HPDE6-E6E7 (cell line): ENCODE data around the gene VPS54.
"Not testable (repeated sequence)": the region's sequence is repeated elsewhere in the genome, so short reads cannot be mapped to it uniquely, and the experiment has no call there.

ENCODE experiments used
- DNase-seq: peaks from one replicate; pipeline ENCODE4 v3.0.0; 2011; ENCODE audit warnings: missing footprints; ENCODE audit errors: extremely low spot score

VPS54 gene

DNA sequence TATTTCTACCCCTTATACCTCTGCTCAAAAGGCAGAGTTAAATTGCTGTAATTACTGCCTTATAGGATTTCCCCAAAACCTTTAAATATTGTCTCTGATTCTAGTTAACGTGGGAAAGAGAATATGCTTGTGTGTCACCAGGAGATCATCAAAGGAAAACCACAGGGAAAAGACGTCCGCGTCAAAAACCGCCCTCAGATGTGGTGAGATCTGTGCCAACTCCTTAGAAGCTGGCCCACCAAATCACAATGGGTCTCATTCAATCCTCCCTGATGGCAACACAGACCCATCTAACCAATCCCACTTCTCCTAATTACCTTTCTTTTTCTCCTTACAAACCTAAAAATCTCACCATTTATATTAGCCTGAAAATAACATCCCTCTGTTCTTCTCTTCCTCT is 25.4 kb downstream of the VPS54 start:
- no peak for DNase-seq

- not testable (repeated sequence) for DNase-seq
These were observed 26.1 kb downstream of the VPS54 start for GRCh38 chr2:63993130-63993584.

DNA sequence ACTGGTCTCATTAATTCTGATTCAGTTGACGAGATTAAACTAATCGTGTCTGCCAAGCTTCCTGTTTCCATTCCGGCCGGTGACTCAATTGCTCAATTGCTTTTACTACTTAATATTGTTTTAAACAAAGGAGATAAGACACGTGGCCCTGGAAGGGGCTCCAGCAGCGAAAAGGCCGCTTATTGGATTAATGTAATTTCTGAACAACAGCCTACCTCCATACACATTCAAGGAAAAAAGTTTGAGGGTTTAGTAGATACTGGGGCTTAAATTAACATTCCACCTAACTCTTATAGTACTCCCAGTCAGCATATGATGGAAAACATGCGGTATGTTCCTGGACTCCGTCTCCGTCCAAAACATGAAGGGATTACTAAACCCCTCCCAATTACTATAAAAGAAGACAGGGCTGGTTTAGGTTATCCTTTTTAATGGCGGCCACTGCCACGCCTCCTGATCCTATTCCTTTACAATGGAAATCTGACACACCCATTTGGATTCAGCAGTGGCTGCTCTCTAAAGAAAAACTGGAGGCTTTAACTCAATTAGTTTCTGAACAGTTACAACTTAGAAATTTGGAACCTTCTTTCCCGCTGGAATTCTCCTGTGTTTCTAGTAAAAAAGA is 27.1 kb downstream of the VPS54 start:
- DNase-seq = no peak

- DNase-seq = not testable (repeated sequence)
These were observed 27.8 kb downstream of the VPS54 start for GRCh38 chr2:63991173-63991999.

GRCh38 chr2:63990072-63990471 is 29.2 kb downstream of the VPS54 start:
- DNase-seq = no peak

DNA sequence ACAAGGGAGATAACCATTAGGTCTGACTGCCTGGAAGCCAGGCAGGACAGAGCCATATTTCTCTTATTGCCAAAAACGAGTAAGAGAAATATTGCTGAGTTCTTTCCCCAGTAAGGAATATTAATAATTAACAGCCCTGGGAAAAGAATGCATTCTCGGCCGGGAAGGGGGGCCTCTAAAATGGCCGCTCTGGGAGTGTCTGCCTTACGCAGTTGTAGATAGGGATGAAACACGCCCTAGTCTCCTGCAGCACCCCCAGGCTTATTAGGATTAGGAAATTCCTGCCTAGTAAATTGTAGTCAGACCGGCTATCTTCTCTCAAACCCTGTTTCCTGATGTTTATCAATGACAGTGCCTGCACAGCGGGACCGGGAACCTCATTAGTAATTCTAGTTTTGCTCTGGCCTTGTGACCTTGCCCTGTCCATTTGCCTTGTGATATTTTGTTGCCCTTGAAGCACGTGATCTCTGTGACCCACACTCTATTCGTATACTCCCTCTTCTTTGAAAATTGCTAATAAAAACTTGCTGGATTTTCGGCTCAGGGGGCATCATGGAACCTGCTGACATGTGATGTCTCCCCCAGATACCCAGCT is 30.3 kb downstream of the VPS54 start:
- DNase-seq = not testable (repeated sequence)

DNA sequence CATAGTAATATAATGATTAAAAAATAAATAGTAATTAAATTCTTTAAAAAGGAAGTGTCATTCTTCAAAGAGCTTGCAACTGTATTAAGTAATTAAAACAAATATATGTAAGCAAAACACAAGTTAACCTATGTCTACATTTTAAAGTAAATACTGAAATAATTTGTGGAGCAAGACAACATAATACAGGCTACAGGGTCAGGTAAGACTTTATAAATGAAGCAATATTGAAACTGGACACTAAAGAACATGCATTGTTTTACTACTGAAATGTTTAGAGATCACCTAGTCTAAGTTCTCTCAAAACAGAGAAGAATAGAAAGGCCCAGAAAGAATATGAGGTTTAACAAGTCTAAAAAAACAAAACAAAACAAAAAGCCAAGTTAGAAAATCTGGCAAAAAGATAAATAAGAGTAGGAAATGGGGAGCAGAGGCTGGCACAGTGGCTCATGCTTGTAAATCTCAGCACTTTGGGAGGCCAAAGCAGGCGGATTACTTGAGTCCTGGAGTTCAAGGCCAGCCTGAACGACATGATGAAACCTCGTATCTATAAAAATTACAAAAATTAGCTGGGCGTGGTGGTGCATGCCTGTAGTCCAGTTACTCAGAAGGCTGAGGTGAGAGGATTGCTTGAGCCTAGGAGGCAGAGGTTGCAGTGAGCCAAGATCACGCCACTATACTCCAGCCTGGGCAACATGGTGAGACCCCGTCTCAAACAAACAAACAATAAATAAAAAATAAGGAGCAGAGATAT is 34.4 kb downstream of the VPS54 start:
- no peak for DNase-seq

- no peak for DNase-seq
These were observed 35.1 kb downstream of the VPS54 start for GRCh38 chr2:63983986-63984605.

- no peak for DNase-seq
These were observed 36.9 kb downstream of the VPS54 start for GRCh38 chr2:63982335-63982734.

GRCh38 chr2:63981702-63982103 is 37.5 kb downstream of the VPS54 start:
- DNase-seq = no peak

- no peak for DNase-seq
These were observed 38.4 kb downstream of the VPS54 start for GRCh38 chr2:63980794-63981193.

GRCh38 chr2:63977904-63978303 is 41.3 kb downstream of the VPS54 start:
- no peak for DNase-seq

DNA sequence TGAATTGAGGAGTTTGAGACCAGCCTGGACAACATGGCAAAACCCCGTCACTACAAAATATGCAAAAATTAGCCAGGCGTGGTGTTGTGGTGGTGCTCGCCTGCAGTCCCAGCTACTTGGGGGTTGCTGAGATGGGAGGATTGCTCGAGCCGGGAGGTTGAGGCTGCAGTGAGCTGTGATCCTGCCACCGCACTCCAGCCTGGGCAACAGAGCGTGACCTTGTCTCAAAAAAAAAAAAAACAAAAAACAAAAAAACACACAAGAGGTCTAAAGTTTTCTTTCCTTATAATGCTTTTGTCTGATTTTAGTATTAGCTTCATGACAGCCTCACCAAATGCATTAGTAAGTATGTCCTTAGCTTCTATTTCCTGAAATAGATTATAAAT is 43.1 kb downstream of the VPS54 start:
- DNase-seq = no peak

DNA sequence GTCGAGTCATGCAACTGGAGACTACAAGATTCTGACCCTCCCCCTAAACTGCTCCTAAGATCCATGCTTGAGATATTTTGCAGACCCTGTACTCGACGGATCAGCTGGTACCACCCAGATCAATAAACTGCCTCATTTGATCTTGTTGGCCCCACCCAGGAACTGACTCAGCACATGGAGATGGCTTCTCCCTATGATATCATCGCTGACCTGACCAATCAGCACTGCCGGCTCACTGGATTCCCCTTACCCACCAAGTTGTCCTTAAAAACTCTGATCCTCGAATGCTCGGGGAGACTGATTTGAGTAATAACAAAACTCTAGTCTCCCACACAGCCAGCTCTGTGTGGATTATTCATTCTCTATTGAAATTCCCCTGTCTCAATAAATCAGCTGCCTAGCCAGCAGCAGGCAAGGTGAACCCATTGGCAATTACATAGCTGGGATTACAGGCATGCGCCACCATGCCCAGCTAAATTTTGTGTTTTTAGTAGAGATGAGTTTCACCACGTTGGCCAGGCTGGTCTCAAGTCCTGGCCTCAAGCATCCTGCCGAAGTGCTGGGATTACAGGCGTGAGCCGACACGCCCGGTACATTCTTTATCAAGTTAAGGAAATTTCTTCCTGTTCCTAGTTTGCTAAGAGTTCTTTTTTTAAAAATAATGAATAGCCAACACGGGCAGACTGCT is 43.6 kb downstream of the VPS54 start:
- DNase-seq = no peak

DNA sequence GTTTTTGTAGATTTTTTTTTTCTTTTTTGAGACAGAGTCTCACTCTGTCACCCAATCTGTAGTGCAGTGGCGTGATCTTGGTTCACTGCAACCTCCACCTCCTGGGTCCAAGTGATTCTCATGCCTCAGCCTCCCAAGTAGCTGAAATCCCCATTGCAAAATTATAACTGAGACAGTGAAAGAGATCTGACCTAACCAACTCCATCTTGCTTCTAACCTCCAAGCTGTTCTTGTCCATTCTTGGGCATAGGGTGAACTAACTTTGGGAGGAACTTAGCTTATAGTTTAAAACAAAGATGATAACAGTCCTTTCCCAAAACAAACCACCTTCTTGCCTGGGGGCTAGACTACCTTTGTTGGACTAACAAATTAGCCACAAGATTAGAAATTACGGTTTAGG is 44.2 kb downstream of the VPS54 start:
- DNase-seq = not testable (repeated sequence)

- no peak for DNase-seq
These were observed 57.0 kb downstream of the VPS54 start for GRCh38 chr2:63962186-63962585.

DNA sequence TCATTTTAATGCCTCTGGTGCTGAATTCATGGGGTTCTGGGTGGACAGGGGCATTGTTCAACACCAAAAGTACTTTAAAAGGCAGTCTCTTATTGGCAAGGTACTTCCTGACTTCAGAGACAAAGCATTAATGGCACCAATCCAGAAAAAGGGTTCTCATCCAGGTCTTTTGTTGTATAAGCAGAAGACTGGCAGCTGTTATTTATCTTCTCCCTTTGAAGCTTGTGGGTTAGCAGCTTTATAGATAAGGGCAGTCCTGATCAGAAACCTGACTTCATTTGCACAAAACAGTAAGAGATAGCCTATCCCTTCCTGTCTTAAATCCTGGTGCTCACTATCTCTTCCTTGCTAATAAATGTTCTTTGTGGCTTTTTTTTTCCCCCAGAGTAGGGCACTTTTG is 68.8 kb downstream of the VPS54 start:
- no peak for DNase-seq

DNA sequence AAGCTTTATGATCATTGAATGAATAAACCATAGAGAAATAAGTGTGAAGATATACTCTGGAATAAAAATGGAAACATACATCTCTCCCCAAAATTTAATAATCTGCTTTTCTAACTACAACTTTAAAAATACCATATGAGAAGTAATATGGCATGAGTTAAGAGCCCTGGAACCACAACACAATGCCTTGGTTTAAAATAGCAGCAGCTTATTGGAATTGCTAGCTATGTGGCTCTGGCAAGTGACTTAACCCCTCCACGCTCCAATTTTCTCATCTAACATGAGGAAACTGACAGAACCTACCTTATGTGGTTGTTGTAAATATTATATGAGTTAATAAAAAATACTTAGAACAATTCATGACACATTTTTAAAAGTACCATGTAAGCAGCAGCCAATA is 76.4 kb downstream of the VPS54 start:
- DNase-seq = no peak

DNA sequence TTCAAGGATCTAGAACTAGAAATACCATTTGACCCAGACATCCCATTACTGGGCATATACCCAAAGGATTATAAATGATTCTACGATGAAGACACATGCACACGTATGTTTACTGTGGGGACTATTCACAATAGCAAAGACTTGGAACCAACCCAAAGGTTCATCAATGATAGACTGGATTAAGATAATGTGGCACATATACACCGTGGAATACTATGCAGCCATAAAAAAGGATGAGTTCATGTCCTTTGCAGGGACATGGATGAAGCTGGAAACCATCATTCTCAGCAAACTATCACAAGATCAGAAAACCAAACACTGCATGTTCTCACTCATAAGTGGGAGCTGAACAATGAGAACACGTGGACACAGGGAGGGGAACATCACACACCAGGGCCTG is 87.1 kb downstream of the VPS54 start:
- not testable (repeated sequence) for DNase-seq

DNA sequence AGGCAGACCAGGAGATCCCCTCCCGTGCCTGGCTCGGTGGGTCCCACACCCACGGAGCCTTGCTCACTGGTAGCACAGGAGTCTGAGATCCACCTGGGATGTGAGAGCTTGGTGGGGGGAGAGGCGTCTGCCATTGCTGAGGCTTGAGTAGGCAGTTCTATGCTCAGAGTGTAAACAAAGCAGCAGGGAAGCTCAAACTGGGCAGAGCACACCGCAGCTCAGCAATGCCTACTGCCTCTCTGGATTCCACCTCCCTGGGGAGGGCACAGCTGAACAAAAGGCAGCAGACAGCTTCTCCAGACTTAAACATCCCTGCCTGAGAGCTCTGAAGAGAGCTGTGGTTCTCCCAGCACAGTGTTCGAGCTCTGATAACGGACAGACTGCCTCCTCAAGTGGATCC is 92.4 kb downstream of the VPS54 start:
- no peak for DNase-seq

DNA sequence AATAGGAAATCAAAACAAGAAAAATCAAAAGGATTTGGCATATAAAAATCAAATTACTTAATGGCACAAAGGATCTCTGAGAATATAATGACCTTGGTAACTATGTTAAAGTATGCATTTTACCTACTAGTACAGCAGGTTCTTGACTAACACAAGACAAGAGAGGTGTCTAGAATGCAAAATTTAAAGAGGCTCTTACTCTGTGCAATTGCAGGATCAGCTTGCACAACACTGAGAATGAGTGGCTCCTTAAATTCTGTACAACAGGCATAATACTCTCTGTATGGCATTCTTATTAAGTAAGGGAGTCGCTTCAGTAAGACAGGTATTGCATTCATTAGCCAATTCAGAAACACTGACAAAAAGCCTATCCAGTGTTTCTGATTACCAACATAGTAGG is 104.9 kb downstream of the VPS54 start:
- no peak for DNase-seq
